Osteocyte (in vitro differentiated cells): Measurements from ENCODE around the gene ERICH2. TPM values are rescaled to one million over a fixed set of nuclear protein-coding genes. Genes with fewer than 3 reads are reported as not detected.

ENCODE experiments used
- DNase-seq: peaks from one replicate; pipeline ENCODE4 v3.0.0; 2021; ENCODE audit warnings: mixed read lengths; ENCODE audit not compliant: unreplicated experiment; ENCODE audit errors: extremely low spot score
- H3K27ac Mint-ChIP-seq: one replicate; pipeline ENCODE4 v1.8.0; 2021; ENCODE audit warnings: mild to moderate bottlenecking, mixed read lengths; ENCODE audit not compliant: unreplicated experiment
- H3K27me3 Mint-ChIP-seq: one replicate; pipeline ENCODE4 v1.8.0; 2021; ENCODE audit warnings: mixed read lengths; ENCODE audit not compliant: unreplicated experiment
- H3K36me3 Mint-ChIP-seq: one replicate; pipeline ENCODE4 v1.8.0; 2021; ENCODE audit warnings: mixed read lengths; ENCODE audit not compliant: unreplicated experiment
- H3K4me1 Mint-ChIP-seq: one replicate; pipeline ENCODE4 v1.8.0; 2021; ENCODE audit warnings: mixed read lengths; ENCODE audit not compliant: unreplicated experiment
- H3K4me3 Mint-ChIP-seq: one replicate; pipeline ENCODE4 v1.8.0; 2021; ENCODE audit warnings: mild to moderate bottlenecking, moderate library complexity, mixed read lengths; ENCODE audit not compliant: unreplicated experiment
- H3K9me3 Mint-ChIP-seq: one replicate; pipeline ENCODE4 v1.8.0; 2021; ENCODE audit warnings: mixed read lengths; ENCODE audit not compliant: unreplicated experiment
- CTCF ChIP-seq: fragments of 200-600 bp; sonication (generic); IDR thresholded peaks from 2 replicates; pipeline ENCODE4 v1.5.0; 2021; ENCODE audit warnings: antibody characterized with exemption, mild to moderate bottlenecking, moderate library complexity
- total RNA-seq: library from RNA; stranded (reverse); gene quantifications from 2 replicates; pipeline ENCODE4 v1.2.1, GENCODE V29; 2021

ERICH2 gene
- total RNA-seq, 1 donor from 2014 or later: not detected

- Mint-ChIP-seq H3K27me3 (peaks cover 59% of the 10 kb centered on the region), H3K27ac (no peak overlapping the region), H3K36me3 (no peaks in the 10 kb centered on the region), H3K9me3 (no peaks in the 10 kb centered on the region), H3K4me1 (no peaks in the 10 kb centered on the region), H3K4me3 (no peak overlapping the region)
- TF ChIP-seq CTCF: no peak
- DNase-seq: no peak
These were observed 9.1 kb downstream of the ERICH2 start for GRCh38 chr2:170779304-170779703.

- TF ChIP-seq CTCF: no peak
- H3K4me3 Mint-ChIP-seq: no peak overlapping the region
- no peaks in the 10 kb centered on the region for H3K9me3 Mint-ChIP-seq
- no peaks in the 10 kb centered on the region for H3K36me3 Mint-ChIP-seq
- H3K4me1 Mint-ChIP-seq: no peaks in the 10 kb centered on the region
- DNase-seq: no peak
- peaks cover 61% of the 10 kb centered on the region for H3K27me3 Mint-ChIP-seq
- no peak overlapping the region for H3K27ac Mint-ChIP-seq
These were observed 12.5 kb downstream of the ERICH2 start for GRCh38 chr2:170782673-170783072.

GRCh38 chr2:170783549-170783948 is 13.4 kb downstream of the ERICH2 start:
- TF ChIP-seq CTCF: no peak
- H3K27me3 Mint-ChIP-seq: peaks cover 56% of the 10 kb centered on the region
- H3K4me3 Mint-ChIP-seq: no peak overlapping the region
- no peaks in the 10 kb centered on the region for H3K36me3 Mint-ChIP-seq
- DNase-seq: no peak
- no peaks in the 10 kb centered on the region for H3K9me3 Mint-ChIP-seq
- H3K27ac Mint-ChIP-seq: no peak overlapping the region
- no peaks in the 10 kb centered on the region for H3K4me1 Mint-ChIP-seq

GRCh38 chr2:170798996-170799395 is 28.8 kb downstream of the ERICH2 start:
- TF ChIP-seq CTCF: no peak
- Mint-ChIP-seq H3K4me1 (no peaks in the 10 kb centered on the region), H3K36me3 (no peaks in the 10 kb centered on the region)

GRCh38 chr2:170806548-170806947 is 36.4 kb downstream of the ERICH2 start:
- Mint-ChIP-seq H3K4me3 (no peak overlapping the region), H3K27me3 (peaks cover 26% of the 10 kb centered on the region), H3K36me3 (no peaks in the 10 kb centered on the region), H3K4me1 (no peaks in the 10 kb centered on the region), H3K27ac (no peak overlapping the region), H3K9me3 (no peaks in the 10 kb centered on the region)
- TF ChIP-seq CTCF: no peak
- DNase-seq: no peak

More at GRCh38 chr2:170798996-170799395, 28.8 kb downstream of the ERICH2 start:
- H3K27ac Mint-ChIP-seq: no peak overlapping the region
- H3K27me3 Mint-ChIP-seq: peaks cover 20% of the 10 kb centered on the region
- DNase-seq: no peak
- H3K4me3 Mint-ChIP-seq: no peak overlapping the region
- H3K9me3 Mint-ChIP-seq: no peaks in the 10 kb centered on the region
